ENCODE results near the gene TCF20. TPM values are rescaled to one million over a fixed set of nuclear protein-coding genes. Genes with fewer than 3 reads are reported as not detected.

Gene TCF20
- total RNA-seq, 2 donors from 2014 or later, result 17.8 to 19.7 TPM

DNA sequence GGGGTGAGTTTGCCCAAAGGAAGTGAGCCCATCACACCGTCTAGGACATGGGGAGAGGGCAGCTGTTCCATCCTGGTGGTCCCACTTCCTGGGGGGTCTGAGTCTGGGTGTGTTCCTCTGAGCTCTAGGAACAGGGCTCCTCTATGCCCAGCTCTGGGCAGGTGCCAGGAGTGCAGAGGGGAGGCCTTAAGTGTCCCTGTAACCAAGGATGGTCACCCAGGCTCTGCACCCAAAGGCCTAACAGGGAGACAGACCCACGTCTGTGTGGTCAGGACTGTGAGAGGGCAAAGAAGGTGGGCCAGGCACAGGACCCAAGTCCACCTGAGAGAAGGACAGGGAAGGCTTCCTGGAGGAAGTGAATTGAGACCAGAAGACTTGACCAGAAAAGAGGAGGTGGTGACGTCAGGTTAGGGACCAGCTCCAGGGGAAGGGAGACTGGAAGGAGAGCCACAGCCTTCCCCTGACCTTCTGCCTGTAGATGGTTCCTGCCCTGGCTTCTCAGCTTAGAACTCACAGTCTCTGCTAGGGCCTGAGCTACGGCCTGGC lies 11.3 kb upstream of the TCF20 start:
- Histone ChIP-seq H3K27me3 (peaks cover 0 to 9% of the 10 kb centered on the region in 2 donors), H3K4me1 (peaks cover 14% of the 10 kb centered on the region), H3K27ac (no peak overlapping the region), H3K9me3 (no peaks in the 10 kb centered on the region), H3K36me3 (replicated peaks in 1 of 2; ENCODE audit: insufficient read depth in 1 of 2, low read depth in 2 of 2) (no peaks in the 10 kb centered on the region), H3K4me3 (no peak overlapping the region)
- DNase-seq (no peak), ATAC-seq (no peak)
- TF ChIP-seq, protein P1, sequence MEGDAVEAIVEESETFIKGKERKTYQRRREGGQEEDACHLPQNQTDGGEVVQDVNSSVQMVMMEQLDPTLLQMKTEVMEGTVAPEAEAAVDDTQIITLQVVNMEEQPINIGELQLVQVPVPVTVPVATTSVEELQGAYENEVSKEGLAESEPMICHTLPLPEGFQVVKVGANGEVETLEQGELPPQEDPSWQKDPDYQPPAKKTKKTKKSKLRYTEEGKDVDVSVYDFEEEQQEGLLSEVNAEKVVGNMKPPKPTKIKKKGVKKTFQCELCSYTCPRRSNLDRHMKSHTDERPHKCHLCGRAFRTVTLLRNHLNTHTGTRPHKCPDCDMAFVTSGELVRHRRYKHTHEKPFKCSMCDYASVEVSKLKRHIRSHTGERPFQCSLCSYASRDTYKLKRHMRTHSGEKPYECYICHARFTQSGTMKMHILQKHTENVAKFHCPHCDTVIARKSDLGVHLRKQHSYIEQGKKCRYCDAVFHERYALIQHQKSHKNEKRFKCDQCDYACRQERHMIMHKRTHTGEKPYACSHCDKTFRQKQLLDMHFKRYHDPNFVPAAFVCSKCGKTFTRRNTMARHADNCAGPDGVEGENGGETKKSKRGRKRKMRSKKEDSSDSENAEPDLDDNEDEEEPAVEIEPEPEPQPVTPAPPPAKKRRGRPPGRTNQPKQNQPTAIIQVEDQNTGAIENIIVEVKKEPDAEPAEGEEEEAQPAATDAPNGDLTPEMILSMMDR (IDR thresholded peaks at IDR 0.05), result no peak
- TF ChIP-seq POLR2A (IDR thresholded peaks at IDR 0.05), result no peak
- intact Hi-C loops (cut with DNase I), result no loop called here
- 66 to 78% methylated on average over 3 to 4 of the region's 4 CpGs for WGBS, 2 donors

DNA sequence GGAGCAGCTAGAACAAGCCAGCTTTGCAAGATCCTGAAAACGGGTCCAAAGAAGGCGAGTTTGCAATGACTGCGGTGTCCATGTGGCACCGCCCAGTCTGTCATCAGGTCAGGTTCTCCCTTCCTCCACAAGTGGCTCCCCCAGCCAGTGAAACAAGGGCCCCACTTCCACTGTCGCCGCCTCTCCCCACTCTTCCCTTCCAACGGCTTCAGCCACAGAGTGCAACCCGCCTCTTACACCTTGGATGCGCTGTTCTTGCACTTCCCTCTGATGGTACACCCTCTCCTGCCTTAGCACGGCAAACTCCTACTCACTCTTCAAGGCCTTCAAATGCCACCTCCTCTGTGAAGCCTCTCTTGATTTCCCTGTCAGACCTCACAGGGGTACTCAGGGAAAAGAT lies 10.8 kb upstream of the TCF20 start:
- peaks cover 14% of the 10 kb centered on the region for H3K4me1 ChIP-seq
- TF ChIP-seq, protein P1 (IDR thresholded peaks at IDR 0.05), result no peak
- no peak for TF ChIP-seq POLR2A (IDR thresholded peaks at IDR 0.05)
- H3K36me3 ChIP-seq (replicated peaks in 1 of 2; ENCODE audit: insufficient read depth in 1 of 2, low read depth in 2 of 2), result no peaks in the 10 kb centered on the region
- DNase-seq, result no peak
- no peak overlapping the region for H3K4me3 ChIP-seq
- no peaks in the 10 kb centered on the region for H3K9me3 ChIP-seq
- 89 to 93% methylated on average over 10 of the region's 10 CpGs for WGBS, 2 donors
- intact Hi-C loops (cut with DNase I), result no loop called here
- no peak for ATAC-seq
- peaks cover 0 to 9% of the 10 kb centered on the region in 2 donors for H3K27me3 ChIP-seq
- no peak overlapping the region for H3K27ac ChIP-seq

DNA sequence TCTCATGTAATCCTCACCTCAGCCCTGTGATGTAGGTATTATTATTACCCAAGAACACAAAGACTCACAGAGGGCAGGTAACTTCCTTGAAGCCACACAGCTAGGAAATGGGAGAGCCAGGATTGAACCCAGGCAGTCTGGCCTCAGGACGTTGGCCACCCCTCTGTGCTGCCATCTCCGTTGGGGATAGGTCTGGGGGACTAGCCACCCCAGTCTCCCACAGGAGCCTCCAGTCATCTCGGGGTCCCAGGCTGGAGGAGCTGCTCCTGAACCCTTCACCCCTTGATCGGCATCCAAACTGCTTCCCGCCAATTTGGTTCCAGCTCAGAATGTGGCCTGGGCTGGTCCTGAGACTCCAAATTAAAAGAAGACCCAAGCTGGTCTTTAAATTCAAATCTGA lies 10.4 kb upstream of the TCF20 start:
- peaks cover 14% of the 10 kb centered on the region for H3K4me1 ChIP-seq
- ATAC-seq (no peak), DNase-seq (no peak)
- intact Hi-C loops (cut with DNase I), result no loop called here
- peaks cover 0 to 9% of the 10 kb centered on the region in 2 donors for H3K27me3 ChIP-seq
- TF ChIP-seq, protein P1 (IDR thresholded peaks at IDR 0.05), result no peak
- TF ChIP-seq POLR2A (IDR thresholded peaks at IDR 0.05), result no peak
- no peaks in the 10 kb centered on the region for H3K36me3 ChIP-seq (replicated peaks in 1 of 2; ENCODE audit: insufficient read depth in 1 of 2, low read depth in 2 of 2)
- H3K4me3 ChIP-seq, result no peak overlapping the region
- no peak overlapping the region for H3K27ac ChIP-seq
- no peaks in the 10 kb centered on the region for H3K9me3 ChIP-seq
- WGBS, 2 donors, result 72% methylated on average over 5 of the region's 5 CpGs; no CpG with 5 or more reads in 1 of the 2 donors

DNA sequence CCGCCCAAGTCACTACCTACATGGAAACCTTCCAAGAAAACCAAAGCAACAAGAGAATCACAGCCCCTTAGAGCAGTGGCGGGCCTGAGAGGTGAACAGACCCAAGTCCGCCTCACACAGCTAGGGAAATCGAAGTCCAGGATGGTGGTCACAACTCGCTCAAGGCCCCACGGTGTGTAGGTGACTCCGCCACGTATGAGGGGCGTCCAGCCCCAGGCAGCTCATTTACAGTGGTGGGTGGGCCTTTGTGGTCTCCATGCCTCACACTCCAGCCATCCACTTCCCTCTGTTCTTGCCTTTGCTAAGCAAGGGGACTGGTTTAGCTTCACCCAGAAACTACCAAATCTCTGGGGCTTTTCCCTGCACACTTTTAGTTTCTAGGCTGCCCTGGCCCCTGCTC lies 9.7 kb upstream of the TCF20 start:
- WGBS, 2 donors, result 80 to 84% methylated on average over 7 to 9 of the region's 9 CpGs
- intact Hi-C loops (cut with DNase I), result no loop called here
- ATAC-seq (no peak), DNase-seq (no peak)
- no peak overlapping the region for H3K27ac ChIP-seq
- TF ChIP-seq POLR2A (IDR thresholded peaks at IDR 0.05), result no peak
- TF ChIP-seq, protein P1 (IDR thresholded peaks at IDR 0.05), result no peak
- H3K27me3 ChIP-seq, result peaks cover 0 to 9% of the 10 kb centered on the region in 2 donors
- no peaks in the 10 kb centered on the region for H3K9me3 ChIP-seq
- H3K4me3 ChIP-seq, result no peak overlapping the region
- H3K4me1 ChIP-seq, result peaks cover 14% of the 10 kb centered on the region
- no peaks in the 10 kb centered on the region for H3K36me3 ChIP-seq (replicated peaks in 1 of 2; ENCODE audit: insufficient read depth in 1 of 2, low read depth in 2 of 2)

DNA sequence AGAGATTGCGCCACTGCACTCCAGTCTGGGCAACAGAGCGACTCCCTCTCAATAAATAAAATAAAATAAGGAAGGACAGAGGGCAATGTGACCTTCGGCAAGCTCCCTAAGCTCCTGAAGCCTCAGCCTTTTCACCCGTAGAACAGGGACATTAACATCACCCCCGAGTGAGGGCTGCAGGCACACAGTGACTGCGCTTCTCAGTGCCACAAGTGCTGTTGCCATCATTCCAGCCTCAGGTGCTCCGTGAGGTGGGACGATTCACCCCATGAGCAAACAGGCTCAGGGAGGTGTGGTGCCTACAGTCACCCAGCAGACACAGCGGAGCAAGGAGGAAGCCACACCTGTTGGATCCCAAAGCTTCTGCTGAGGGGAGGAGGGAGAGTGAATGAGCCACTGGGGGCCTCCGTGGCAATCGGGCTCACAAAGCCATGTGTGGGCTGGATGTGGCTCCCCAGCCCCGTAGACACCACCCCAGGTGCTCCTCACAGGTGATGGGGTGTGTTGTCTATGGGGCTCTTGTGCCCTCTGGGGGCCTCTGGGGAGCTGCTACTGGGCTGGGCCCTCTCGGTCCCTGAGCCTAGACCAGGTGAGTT lies 9.1 kb upstream of the TCF20 start:
- ATAC-seq (no peak), DNase-seq (no peak)
- H3K4me1 ChIP-seq, result peaks cover 14% of the 10 kb centered on the region
- no peaks in the 10 kb centered on the region for H3K36me3 ChIP-seq (replicated peaks in 1 of 2; ENCODE audit: insufficient read depth in 1 of 2, low read depth in 2 of 2)
- H3K27ac ChIP-seq, result no peak overlapping the region
- intact Hi-C loops (cut with DNase I), result no loop called here
- TF ChIP-seq POLR2A (IDR thresholded peaks at IDR 0.05), result no peak
- 82 to 88% methylated on average over 8 to 13 of the region's 13 CpGs for WGBS, 2 donors
- H3K27me3 ChIP-seq, result peaks cover 0 to 9% of the 10 kb centered on the region in 2 donors
- no peaks in the 10 kb centered on the region for H3K9me3 ChIP-seq
- H3K4me3 ChIP-seq, result no peak overlapping the region
